Measurements from ENCODE around the gene FCHSD2. TPM values are rescaled to one million over a fixed set of nuclear protein-coding genes. Genes with fewer than 3 reads are reported as not detected.

The FCHSD2 gene
- total and polyA plus RNA-seq, 9 of the 15 experiments (the other 6 are each of a cell fraction or from before 2014, with no cell fraction given), result 1.8 to 14.7 (median 6.4) TPM

- peak; percentile 88 for ATAC-seq
- TF ChIP-seq ZNF133 (CRISPR knock-in tag; IDR thresholded peaks at IDR 0.05), result no peak
- TF ChIP-seq ESRRB (CRISPR knock-in tag; IDR thresholded peaks at IDR 0.05; ENCODE audit: borderline replicate concordance), result no peak
- peak in 2 of 3 experiments; percentile 83 to 90 for TF ChIP-seq YY1 (IDR thresholded peaks at IDR 0.05; ENCODE audit: borderline replicate concordance in 1 of 3, control insufficient read depth in 1 of 3, extremely low read depth in 1 of 3, insufficient read depth in 3 of 3, insufficient read length in 1 of 3, insufficient replicate concordance in 2 of 3, low read depth in 1 of 3, low read length in 2 of 3)
- peak; percentile 49 for TF ChIP-seq HMGN3 (IDR thresholded peaks at IDR 0.05; ENCODE audit: borderline replicate concordance, extremely low read depth, insufficient read length, low read depth, low read length)
- no peak for TF ChIP-seq OTX1 (CRISPR knock-in tag; IDR thresholded peaks at IDR 0.05)
- TF ChIP-seq NFE2L1 (tag; IDR thresholded peaks at IDR 0.05; ENCODE audit: borderline replicate concordance, low read depth), result no peak
- 0 out of 2 replicates have a peak, but pooled peaks have one; percentile 33 for TF ChIP-seq ZBTB40 (IDR thresholded peaks at IDR 0.05)
- no peak for TF ChIP-seq ZBTB40 (CRISPR knock-in tag; IDR thresholded peaks at IDR 0.05)
- TF ChIP-seq, protein P1, sequence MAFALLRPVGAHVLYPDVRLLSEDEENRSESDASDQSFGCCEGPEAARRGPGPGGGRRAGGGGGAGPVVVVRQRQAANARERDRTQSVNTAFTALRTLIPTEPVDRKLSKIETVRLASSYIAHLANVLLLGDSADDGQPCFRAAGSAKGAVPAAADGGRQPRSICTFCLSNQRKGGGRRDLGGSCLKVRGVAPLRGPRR (CRISPR knock-in tag; IDR thresholded peaks at IDR 0.05), result no peak
- no peak for TF ChIP-seq GATAD2A (IDR thresholded peaks at IDR 0.05)
- TF ChIP-seq ZNF184 (CRISPR knock-in tag; IDR thresholded peaks at IDR 0.05), result no peak
These were observed 327.6 kb downstream of the FCHSD2 start, which contains the start of gene ATG16L2 for GRCh38 chr11:72814286-72815109. ATG16L2 (plus strand) TSS chr11:72814411; CDS start chr11:72814446, 35 bp downstream.

More at GRCh38 chr11:72814286-72815109, 327.6 kb downstream of the FCHSD2 start, which contains the start of gene ATG16L2:
- BruUV-seq (replicated peaks), result TSS peak; percentile 59
- intact Hi-C loops (cut with micrococcal nuclease) (loop anchor here (5.0 kb wide), 1 partner anchor 87 kb away; no protein-coding TSS in a partner anchor), in situ Hi-C loops (cut with MboI) (no loop called here)
- H3K4me3 ChIP-seq, result peak within 1 kb of the TSS; percentile 59
- no peaks in the 10 kb centered on the region for H3K9me3 ChIP-seq (replicated peaks; ENCODE audit: control insufficient read depth, insufficient read depth, low read depth, low read length)
- H3K36me3 ChIP-seq (ENCODE audit: control insufficient read depth, insufficient read depth, low read length), result no peaks in the 10 kb centered on the region
- peak within 1 kb of the TSS; percentile 87; the same call in 2 of the 3 replicates for H3K27ac ChIP-seq (ENCODE audit: extremely low read depth, low read depth, low read length)
- 4% methylated on average over 43 of the region's 75 CpGs for WGBS (ENCODE audit: insufficient coverage, low coverage, missing lambda C conversion rate)
- H3K4me1 ChIP-seq (replicated peaks in 1 of 2; ENCODE audit: control insufficient read depth in 2 of 2, insufficient read depth in 2 of 2, low read length in 2 of 2), result peaks cover 33 to 42% of the 10 kb centered on the region in 2 experiments
- CTCF ChIA-PET (ENCODE audit: low intra/inter-chr PET ratio), result interaction anchor here (0.6 to 3.1 kb wide), 4 partner anchors 21 to 197 kb away, joined by 3 to 20 read pairs (median 3); no protein-coding TSS in a partner anchor
- H3K9me1 ChIP-seq (ENCODE audit: control insufficient read depth, insufficient read depth, low read length), result peaks cover 5% of the 10 kb centered on the region
- no peaks in the 10 kb centered on the region for H4K20me1 ChIP-seq (replicated peaks; ENCODE audit: control insufficient read depth, insufficient read depth, low read length)
- H3K27me3 ChIP-seq (ENCODE audit: control insufficient read depth in 2 of 2, insufficient read depth in 2 of 2, low read length in 2 of 2), result no peaks in the 10 kb centered on the region
- no peak for FAIRE-seq
- peak; percentile 84 to 93 (median 92) for DNase-seq (ENCODE audit: extremely low read depth in 1 of 4, low spot score in 3 of 4)
- peak within 1 kb of the TSS; percentile 93 for H3K4me2 ChIP-seq (ENCODE audit: insufficient read depth, low read length)
- POLR2A ChIA-PET, result interaction anchor here (0.5 to 2.8 kb wide), 6 partner anchors 16 to 740 kb away, joined by 3 to 17 read pairs (median 4); partner anchors contain the start of gene STARD10
- peak within 1 kb of the TSS; percentile 78 to 92 for H3K9ac ChIP-seq (ENCODE audit: insufficient read depth in 1 of 2, low read depth in 2 of 2, low read length in 2 of 2)
- peak within 1 kb of the TSS; percentile 96 for H2AFZ ChIP-seq (ENCODE audit: low read depth, low read length)
- H3K79me2 ChIP-seq (ENCODE audit: control insufficient read depth, insufficient read depth, low read length), result peaks cover 4% of the 10 kb centered on the region; the same call in 2 of the 3 replicates

Measured in K562 (cell line).